ENCODE results near the gene SPRED3.

Gene SPRED3

GRCh38 chr19:38384209-38385027, 4.1 kb upstream of the SPRED3 start:
- Histone ChIP-seq H3K4me3 (ENCODE audit: extremely low read depth, insufficient read depth, low read length, poor library complexity, severe bottlenecking) (no peak overlapping the region), H3K9me3 (ENCODE audit: control insufficient read depth, low read length) (no peaks in the 10 kb centered on the region), H3K27ac (ENCODE audit: low read depth, low read length, severe bottlenecking) (no peak overlapping the region), H3K36me3 (ENCODE audit: control insufficient read depth, insufficient read depth, low read length) (peaks cover 60% of the 10 kb centered on the region), H3K4me1 (ENCODE audit: control insufficient read depth, insufficient read depth, low read length, poor library complexity, severe bottlenecking) (peaks cover 4% of the 10 kb centered on the region)
- WGBS, 2 experiments (ENCODE audit: insufficient coverage in 2 of 2) = 78 to 87% methylated on average over 7 to 8 of the region's 10 CpGs

- 97% methylated on average over 31 of the region's 40 CpGs for WGBS, 2 experiments (ENCODE audit: insufficient coverage in 2 of 2)
- Histone ChIP-seq H3K9me3 (ENCODE audit: control insufficient read depth, low read length) (no peaks in the 10 kb centered on the region), H3K27ac (ENCODE audit: low read depth, low read length, severe bottlenecking) (no peak overlapping the region), H3K36me3 (ENCODE audit: control insufficient read depth, insufficient read depth, low read length) (peaks cover 52% of the 10 kb centered on the region), H3K4me1 (ENCODE audit: control insufficient read depth, insufficient read depth, low read length, poor library complexity, severe bottlenecking) (peaks cover 5% of the 10 kb centered on the region), H3K4me3 (ENCODE audit: extremely low read depth, insufficient read depth, low read length, poor library complexity, severe bottlenecking) (no peak overlapping the region)
Measured at GRCh38 chr19:38385057-38385803, 3.3 kb upstream of the SPRED3 start.

- Histone ChIP-seq H3K9me3 (ENCODE audit: control insufficient read depth, low read length) (no peaks in the 10 kb centered on the region), H3K4me3 (ENCODE audit: extremely low read depth, insufficient read depth, low read length, poor library complexity, severe bottlenecking) (no peak overlapping the region), H3K27ac (ENCODE audit: low read depth, low read length, severe bottlenecking) (no peak overlapping the region), H3K36me3 (ENCODE audit: control insufficient read depth, insufficient read depth, low read length) (peaks cover 46% of the 10 kb centered on the region), H3K4me1 (ENCODE audit: control insufficient read depth, insufficient read depth, low read length, poor library complexity, severe bottlenecking) (peaks cover 11% of the 10 kb centered on the region)
- WGBS, 2 experiments (ENCODE audit: insufficient coverage in 2 of 2) = 96 to 97% methylated on average over 35 to 38 of the region's 40 CpGs
Measured at GRCh38 chr19:38385804-38386257, 2.7 kb upstream of the SPRED3 start.

GRCh38 chr19:38386300-38386970, 2.1 kb upstream of the SPRED3 start:
- Histone ChIP-seq H3K9me3 (ENCODE audit: control insufficient read depth, low read length) (no peaks in the 10 kb centered on the region), H3K36me3 (ENCODE audit: control insufficient read depth, insufficient read depth, low read length) (peaks cover 43% of the 10 kb centered on the region), H3K4me3 (ENCODE audit: extremely low read depth, insufficient read depth, low read length, poor library complexity, severe bottlenecking) (no peak overlapping the region), H3K4me1 (ENCODE audit: control insufficient read depth, insufficient read depth, low read length, poor library complexity, severe bottlenecking) (peaks cover 13% of the 10 kb centered on the region), H3K27ac (ENCODE audit: low read depth, low read length, severe bottlenecking) (no peak overlapping the region)
- WGBS, 2 experiments (ENCODE audit: insufficient coverage in 2 of 2) = 79 to 83% methylated on average over 55 to 58 of the region's 61 CpGs

- Histone ChIP-seq H3K9me3 (ENCODE audit: control insufficient read depth, low read length) (no peaks in the 10 kb centered on the region), H3K4me1 (ENCODE audit: control insufficient read depth, insufficient read depth, low read length, poor library complexity, severe bottlenecking) (peaks cover 15% of the 10 kb centered on the region), H3K4me3 (ENCODE audit: extremely low read depth, insufficient read depth, low read length, poor library complexity, severe bottlenecking) (peak overlapping the region; percentile 40), H3K27ac (ENCODE audit: low read depth, low read length, severe bottlenecking) (peak overlapping the region; percentile 61), H3K36me3 (ENCODE audit: control insufficient read depth, insufficient read depth, low read length) (peaks cover 41% of the 10 kb centered on the region)
- WGBS, 2 experiments (ENCODE audit: insufficient coverage in 2 of 2) = 68 to 74% methylated on average over 33 to 34 of the region's 36 CpGs
Measured at GRCh38 chr19:38386971-38387549, 1.4 kb upstream of the SPRED3 start.

GRCh38 chr19:38387550-38388348, 748 bp upstream of the SPRED3 start, which contains the start of gene GGN:
Gene GGN (minus strand): TSS chr19:38388034. CDS start chr19:38387261, 773 bp downstream.
- H3K27ac ChIP-seq (ENCODE audit: low read depth, low read length, severe bottlenecking) = peak within 1 kb of the TSS; percentile 86
- WGBS, 2 experiments (ENCODE audit: insufficient coverage in 2 of 2) = 2 to 4% methylated on average over 38 to 49 of the region's 51 CpGs
- no peaks in the 10 kb centered on the region for H3K9me3 ChIP-seq (ENCODE audit: control insufficient read depth, low read length)
- peak within 1 kb of the TSS; percentile 68 for H3K4me3 ChIP-seq (ENCODE audit: extremely low read depth, insufficient read depth, low read length, poor library complexity, severe bottlenecking)
- peaks cover 41% of the 10 kb centered on the region for H3K36me3 ChIP-seq (ENCODE audit: control insufficient read depth, insufficient read depth, low read length)
- peaks cover 19% of the 10 kb centered on the region for H3K4me1 ChIP-seq (ENCODE audit: control insufficient read depth, insufficient read depth, low read length, poor library complexity, severe bottlenecking)

GRCh38 chr19:38389101-38389925, 816 bp downstream of the SPRED3 start:
- no peaks in the 10 kb centered on the region for H3K9me3 ChIP-seq (ENCODE audit: control insufficient read depth, low read length)
- WGBS, 2 experiments (ENCODE audit: insufficient coverage in 2 of 2) = 4 to 18% methylated on average over 5 of the region's 28 CpGs
- peak overlapping the region; percentile 68 for H3K4me3 ChIP-seq (ENCODE audit: extremely low read depth, insufficient read depth, low read length, poor library complexity, severe bottlenecking)
- H3K4me1 ChIP-seq (ENCODE audit: control insufficient read depth, insufficient read depth, low read length, poor library complexity, severe bottlenecking) = peaks cover 19% of the 10 kb centered on the region
- H3K36me3 ChIP-seq (ENCODE audit: control insufficient read depth, insufficient read depth, low read length) = peaks cover 41% of the 10 kb centered on the region
- peak overlapping the region; percentile 86 for H3K27ac ChIP-seq (ENCODE audit: low read depth, low read length, severe bottlenecking)

- Histone ChIP-seq H3K36me3 (ENCODE audit: control insufficient read depth, insufficient read depth, low read length) (peaks cover 46% of the 10 kb centered on the region), H3K4me1 (ENCODE audit: control insufficient read depth, insufficient read depth, low read length, poor library complexity, severe bottlenecking) (peaks cover 19% of the 10 kb centered on the region), H3K4me3 (ENCODE audit: extremely low read depth, insufficient read depth, low read length, poor library complexity, severe bottlenecking) (peak overlapping the region; percentile 68), H3K9me3 (ENCODE audit: control insufficient read depth, low read length) (no peaks in the 10 kb centered on the region), H3K27ac (ENCODE audit: low read depth, low read length, severe bottlenecking) (no peak overlapping the region)
- 39 to 40% methylated on average over 5 to 12 of the region's 22 CpGs for WGBS, 2 experiments (ENCODE audit: insufficient coverage in 2 of 2)
Measured at GRCh38 chr19:38389957-38390924, 1.7 kb downstream of the SPRED3 start.
